NCI-H69 (cell line): ENCODE results near the gene GABRR1.
A peak's percentile ranks its signal among the peaks of the same experiment; 100 is the strongest.

Experiments used
- DNase-seq: peaks from one replicate; lab custom pipeline; 2025; lab: John Stamatoyannopoulos, UW

GABRR1 gene

GRCh38 chr6:89215391-89215790 is 1.8 kb downstream of the GABRR1 start:
- DNase-seq = no peak

GRCh38 chr6:89214197-89214596 is 3.0 kb downstream of the GABRR1 start:
- no peak for DNase-seq

GRCh38 chr6:89212472-89212871 is 4.7 kb downstream of the GABRR1 start:
- DNase-seq = no peak

- DNase-seq = peak; percentile 49
Measured at GRCh38 chr6:89209457-89209856, 7.7 kb downstream of the GABRR1 start.

GRCh38 chr6:89208551-89208950 is 8.6 kb downstream of the GABRR1 start:
- DNase-seq = no peak

GRCh38 chr6:89205819-89206218 is 11.3 kb downstream of the GABRR1 start:
- DNase-seq = no peak

- DNase-seq = peak; percentile 6
Measured at GRCh38 chr6:89204096-89204495, 13.1 kb downstream of the GABRR1 start.

- no peak for DNase-seq
Measured at GRCh38 chr6:89200706-89201215, 16.4 kb downstream of the GABRR1 start.

- DNase-seq = no peak
Measured at GRCh38 chr6:89199579-89199978, 17.6 kb downstream of the GABRR1 start.

GRCh38 chr6:89198235-89198634 is 18.9 kb downstream of the GABRR1 start:
- DNase-seq = peak; percentile 23

- no peak for DNase-seq
Measured at GRCh38 chr6:89197141-89197540, 20.0 kb downstream of the GABRR1 start.

GRCh38 chr6:89194559-89194958 is 22.6 kb downstream of the GABRR1 start:
- DNase-seq = no peak

- DNase-seq = no peak
Measured at GRCh38 chr6:89190741-89191140, 26.4 kb downstream of the GABRR1 start.

GRCh38 chr6:89187504-89187903 is 29.7 kb downstream of the GABRR1 start:
- no peak for DNase-seq

GRCh38 chr6:89186762-89187161 is 30.4 kb downstream of the GABRR1 start:
- no peak for DNase-seq

- no peak for DNase-seq
Measured at GRCh38 chr6:89184344-89184743, 32.8 kb downstream of the GABRR1 start.

- no peak for DNase-seq
Measured at GRCh38 chr6:89183294-89183693, 33.9 kb downstream of the GABRR1 start.

- DNase-seq = no peak
Measured at GRCh38 chr6:89180971-89181370, 36.2 kb downstream of the GABRR1 start.

GRCh38 chr6:89180112-89180511 is 37.0 kb downstream of the GABRR1 start:
- no peak for DNase-seq

GRCh38 chr6:89173634-89174033 is 43.5 kb downstream of the GABRR1 start:
- DNase-seq = no peak

- DNase-seq = no peak
Measured at GRCh38 chr6:89172131-89172530, 45.0 kb downstream of the GABRR1 start.

- no peak for DNase-seq
Measured at GRCh38 chr6:89162047-89162371, 55.1 kb downstream of the GABRR1 start.

- DNase-seq = no peak
Measured at GRCh38 chr6:89161326-89162046, 55.7 kb downstream of the GABRR1 start.
